ENCODE measurements around the gene NEK7. TPM values are rescaled to one million over a fixed set of nuclear protein-coding genes. Genes with fewer than 3 reads are reported as not detected.
A peak's percentile ranks its signal among the peaks of the same experiment; 100 is the strongest.

The NEK7 gene
- total and polyA plus RNA-seq, 2 of the 4 experiments (the other 2 are of a cell fraction) = 89.0 to 467 TPM

GRCh38 chr1:198283222-198283621 is 126.4 kb downstream of the NEK7 start:
- Histone ChIP-seq H2BK20ac (ENCODE audit: low read depth, low read length) (no peak overlapping the region), H3K4me2 (ENCODE audit: low read depth, low read length) (peak overlapping the region; percentile 44; the same call in 1 of the 2 replicates), H3K9ac (ENCODE audit: low read depth, low read length) (no peak overlapping the region), H3K27ac (ENCODE audit: insufficient read depth, low read length) (no peak overlapping the region), H2AFZ (replicated peaks; ENCODE audit: low read length, poor library complexity) (no peak overlapping the region), H4K20me1 (ENCODE audit: insufficient read depth, low read length) (no peaks in the 10 kb centered on the region), H3K4me3 (ENCODE audit: insufficient read depth, low read depth, low read length) (no peak overlapping the region), H4K5ac (ENCODE audit: low read depth, low read length) (no peak overlapping the region), H3K23ac (ENCODE audit: low read depth, low read length) (no peak overlapping the region), H3K9me3 (ENCODE audit: control insufficient read depth, insufficient read depth, low read length) (no peaks in the 10 kb centered on the region), H4K91ac (ENCODE audit: insufficient read depth, low read depth, low read length) (no peak overlapping the region), H2AK9ac (replicated peaks; ENCODE audit: low read depth, low read length, poor library complexity) (no peak overlapping the region), H3K14ac (replicated peaks; ENCODE audit: low read depth, low read length) (peak overlapping the region; percentile 29; the same call in 1 of the 2 replicates), H2BK15ac (ENCODE audit: low read depth, low read length) (no peak overlapping the region), H3K79me1 (ENCODE audit: low read depth in 1 of 2, low read length in 2 of 2) (peaks cover 12 to 24% of the 10 kb centered on the region in 2 experiments; a peak in 3 of 4 replicates), H4K8ac (ENCODE audit: low read depth in 2 of 2, low read length in 2 of 2) (no peak overlapping the region), H2BK120ac (ENCODE audit: low read depth, low read length) (no peak overlapping the region), H3K27me3 (ENCODE audit: control insufficient read depth, insufficient read depth, low read length) (no peaks in the 10 kb centered on the region), H3K56ac (ENCODE audit: extremely low read depth, insufficient read depth, low read length) (no peak overlapping the region), H2AK5ac (ENCODE audit: low read depth, low read length) (no peak overlapping the region), H3K18ac (ENCODE audit: low read depth, low read length) (no peak overlapping the region), H3K4ac (ENCODE audit: low read depth, low read length) (no peak overlapping the region), H3K4me1 (ENCODE audit: control insufficient read depth, insufficient read depth, low read length) (peaks cover 7% of the 10 kb centered on the region), H3K9me1 (ENCODE audit: insufficient read depth, low read length) (peaks cover 6% of the 10 kb centered on the region), H2BK5ac (ENCODE audit: low read depth, low read length, poor library complexity, severe bottlenecking) (no peak overlapping the region), H3K36me3 (ENCODE audit: control insufficient read depth, insufficient read depth, low read length) (peaks cover 3% of the 10 kb centered on the region; the same call in 1 of the 2 replicates)
- intact Hi-C loops (cut with micrococcal nuclease) (loop anchor here (10.0 kb wide), 1 partner anchor 402 kb away; no protein-coding TSS in a partner anchor), in situ Hi-C loops (cut with MboI; ENCODE audit: low sequenced_read_pairs) (no loop called here), dilution Hi-C loops (cut with HindIII; ENCODE audit: low sequenced_read_pairs, unreplicated experiment) (no loop called here)
- ChIA-PET POLR2A (ENCODE audit: unreplicated experiment) (no interaction called here), CTCF (no interaction called here)
- TF ChIP-seq BHLHE40 (IDR thresholded peaks at IDR 0.05; ENCODE audit: low read depth, low read length) (no peak), NFE2L2 (IDR thresholded peaks at IDR 0.05; ENCODE audit: low read depth, low read length) (no peak), CHD1 (IDR thresholded peaks at IDR 0.05; ENCODE audit: low read depth, low read length) (no peak), ELK1 (IDR thresholded peaks at IDR 0.05; ENCODE audit: borderline replicate concordance, low read depth, low read length) (no peak), CTCF (conservative IDR thresholded peaks at IDR 0.05; ENCODE audit: low read depth, low read length) (no peak), SMC3 (IDR thresholded peaks at IDR 0.05; ENCODE audit: low read depth, low read length) (no peak), CEBPB (IDR thresholded peaks at IDR 0.05; ENCODE audit: low read depth, low read length) (no peak), MAZ (IDR thresholded peaks at IDR 0.05; ENCODE audit: borderline replicate concordance, low read depth, low read length) (no peak), MXI1 (IDR thresholded peaks at IDR 0.05; ENCODE audit: borderline replicate concordance, low read depth, low read length) (no peak), FOS (IDR thresholded peaks at IDR 0.05; ENCODE audit: low read depth, low read length) (no peak), RCOR1 (IDR thresholded peaks at IDR 0.05; ENCODE audit: insufficient replicate concordance, low read length) (no peak), POLR2A (IDR thresholded peaks at IDR 0.05; ENCODE audit: low read depth, low read length) (no peak), RFX5 (IDR thresholded peaks at IDR 0.05; ENCODE audit: low read depth, low read length) (no peak), RAD21 (IDR thresholded peaks at IDR 0.05; ENCODE audit: low read length) (no peak)
- TF ChIP-seq, protein P1, sequence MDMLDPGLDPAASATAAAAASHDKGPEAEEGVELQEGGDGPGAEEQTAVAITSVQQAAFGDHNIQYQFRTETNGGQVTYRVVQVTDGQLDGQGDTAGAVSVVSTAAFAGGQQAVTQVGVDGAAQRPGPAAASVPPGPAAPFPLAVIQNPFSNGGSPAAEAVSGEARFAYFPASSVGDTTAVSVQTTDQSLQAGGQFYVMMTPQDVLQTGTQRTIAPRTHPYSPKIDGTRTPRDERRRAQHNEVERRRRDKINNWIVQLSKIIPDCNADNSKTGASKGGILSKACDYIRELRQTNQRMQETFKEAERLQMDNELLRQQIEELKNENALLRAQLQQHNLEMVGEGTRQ (IDR thresholded peaks at IDR 0.05; ENCODE audit: low read depth, low read length) = no peak
- BruUV-seq (replicated peaks) = no TSS peak
- peak; percentile 57 for DNase-seq
- ATAC-seq (ENCODE audit: low read depth) = peak; percentile 86
- WGBS, 2 experiments (ENCODE audit: extremely low coverage in 2 of 2, insufficient read length in 1 of 2) = 83% methylated on average over 1 of the region's 6 CpGs; no CpG with 5 or more reads in 1 of the 2 experiments
